Activated CD4-positive, alpha-beta T cell treated with anti-CD3 and anti-CD28 coated beads for 4 hours (primary cell): ENCODE measurements around the gene BTBD8.
"Not testable (repeated sequence)": the region's sequence is repeated elsewhere in the genome, so short reads cannot be mapped to it uniquely, and the experiment has no call there.

Experiments
- DNase-seq, 2 donors: peaks; one replicate each; pipeline ENCODE4 v3.0.0-alpha.2; 2020

BTBD8 gene

DNA sequence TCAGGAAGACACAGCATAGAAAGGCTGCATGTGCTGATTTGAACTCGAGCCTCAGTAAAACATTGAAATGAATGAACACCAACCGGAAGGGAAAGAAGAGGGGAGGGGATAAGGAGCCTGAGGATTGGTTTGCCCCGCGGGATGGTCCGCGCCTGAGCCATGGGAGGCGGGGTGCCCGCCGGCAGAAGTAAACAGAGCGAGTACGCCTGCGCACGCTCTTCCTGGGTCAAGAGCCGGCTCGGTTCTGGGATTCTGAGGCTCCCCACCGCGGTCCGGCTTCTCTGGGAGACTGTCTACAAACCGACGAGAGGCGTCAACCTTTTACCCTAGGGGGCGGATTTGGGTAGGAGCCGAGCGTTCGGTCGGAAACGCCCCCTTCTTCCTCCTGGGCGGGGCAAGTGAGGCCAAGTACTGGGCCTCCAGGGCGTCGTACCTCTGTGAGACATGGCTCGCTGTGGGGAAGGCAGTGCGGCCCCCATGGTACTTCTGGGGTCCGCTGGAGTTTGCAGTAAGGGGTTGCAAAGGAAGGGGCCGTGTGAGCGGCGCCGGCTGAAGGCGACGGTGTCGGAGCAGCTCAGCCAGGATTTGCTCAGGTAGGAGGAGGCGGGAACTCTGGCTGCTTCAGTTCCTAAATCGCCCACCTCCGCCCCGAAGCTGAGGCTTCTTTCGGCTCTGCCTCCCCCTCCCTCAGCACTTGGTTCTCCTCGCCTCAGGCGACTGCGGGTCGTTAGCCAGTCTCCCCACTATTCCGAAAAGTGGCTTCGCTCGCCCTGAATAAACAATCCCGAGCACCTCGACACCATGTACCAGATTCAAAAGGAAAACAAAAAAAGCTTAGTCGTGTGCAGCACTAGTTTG lies at the start of gene BTBD8:
Gene BTBD8, plus strand, starts transcription at position 218 of the 858 bp plus-strand sequence. Its CDS starts 227 bp downstream, at position 445.
- DNase-seq = peak; percentile 80 to 87

DNA sequence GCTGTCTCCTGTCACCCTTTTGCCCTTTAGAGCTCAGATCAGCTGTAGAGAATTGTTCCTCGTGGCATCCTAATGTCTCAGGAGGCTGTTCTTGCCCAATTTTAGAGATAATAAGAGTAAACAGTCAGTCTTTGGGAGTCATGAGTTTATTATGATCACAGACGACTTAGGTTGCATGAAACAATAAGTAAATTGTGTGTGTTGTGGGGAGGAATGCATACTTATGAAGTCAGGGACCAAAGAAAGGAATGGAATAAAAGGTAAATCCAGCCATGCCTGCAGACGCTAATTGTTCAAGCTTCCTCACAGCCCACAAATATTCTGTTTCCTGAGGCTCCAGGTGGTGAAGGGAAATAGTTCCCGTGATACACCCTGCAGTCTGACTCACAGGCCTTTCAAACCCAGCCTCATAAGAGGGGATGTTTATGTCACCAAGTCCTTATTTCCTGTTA lies 49.5 kb upstream of the BTBD8 start:
- no peak for DNase-seq

DNA sequence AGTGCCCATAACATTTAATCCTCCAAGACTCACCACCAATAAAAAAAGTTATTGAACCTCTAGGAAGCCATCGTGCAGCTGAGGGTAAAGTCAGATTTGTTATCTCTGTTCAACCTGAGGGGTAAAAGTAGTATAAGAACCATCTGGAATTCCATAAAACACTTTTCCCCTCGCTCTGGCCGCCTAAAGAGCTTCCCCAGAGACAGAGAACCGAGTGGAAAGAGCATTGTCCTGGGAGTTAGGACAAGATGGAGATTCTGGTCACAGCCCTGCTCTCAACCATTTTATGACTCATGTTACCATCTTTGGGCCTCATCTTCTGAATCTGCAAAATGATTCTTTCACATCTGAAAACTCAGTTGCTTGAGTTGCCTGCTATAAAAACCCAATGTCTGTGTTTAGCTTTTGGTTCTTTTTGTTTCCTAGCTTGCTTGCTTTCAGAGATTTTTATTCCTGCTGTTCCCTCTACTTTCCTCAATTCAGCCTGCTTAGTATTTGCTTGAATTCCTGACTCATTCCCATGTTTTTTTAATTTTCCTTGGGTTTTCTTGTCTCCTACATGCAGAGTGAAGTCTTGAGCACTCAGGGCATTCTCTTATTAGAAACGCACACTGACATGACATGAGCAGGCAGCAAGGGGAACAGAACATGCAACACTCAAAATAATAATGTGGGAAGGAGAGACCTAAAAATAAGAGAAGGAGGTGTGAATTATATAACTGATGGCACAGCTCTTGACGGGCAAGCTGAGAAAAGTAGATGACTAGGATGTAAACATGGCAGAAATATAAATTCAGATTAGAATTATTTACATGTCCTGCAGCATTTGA lies 48.6 kb upstream of the BTBD8 start:
- DNase-seq = no peak

GRCh38 chr1:92037400-92037799 lies 42.7 kb upstream of the BTBD8 start:
- no peak for DNase-seq

DNA sequence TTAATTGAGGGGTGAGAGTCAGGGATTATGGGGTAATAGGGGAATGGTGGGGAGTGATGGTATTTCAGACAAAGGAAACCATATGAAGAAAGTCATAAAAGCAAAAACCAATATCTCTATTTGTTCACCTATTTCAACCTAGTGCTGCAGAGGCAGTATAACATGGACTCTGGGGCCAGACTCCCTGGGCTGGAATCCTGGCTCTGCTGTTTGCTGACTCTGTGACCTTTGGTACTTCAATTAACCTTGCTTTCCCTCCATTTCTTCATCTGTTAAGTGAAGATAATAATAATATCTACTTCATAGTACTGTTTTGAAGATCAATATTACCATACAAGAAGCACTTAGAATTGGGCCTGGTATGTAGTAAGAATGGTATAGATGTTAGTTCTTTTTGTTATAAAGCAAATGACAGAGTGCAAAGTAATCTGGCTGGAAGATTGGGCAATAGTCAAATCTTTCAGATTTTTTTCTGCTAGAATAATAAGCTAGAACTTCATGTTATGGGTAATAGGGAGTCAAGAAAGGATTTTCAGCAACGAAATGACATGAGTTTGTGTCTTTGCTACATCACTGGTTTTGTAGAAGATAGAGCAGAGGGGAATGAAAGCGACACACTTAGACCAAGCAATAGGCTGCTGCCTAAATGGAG lies 41.3 kb upstream of the BTBD8 start:
- DNase-seq = no peak

DNA sequence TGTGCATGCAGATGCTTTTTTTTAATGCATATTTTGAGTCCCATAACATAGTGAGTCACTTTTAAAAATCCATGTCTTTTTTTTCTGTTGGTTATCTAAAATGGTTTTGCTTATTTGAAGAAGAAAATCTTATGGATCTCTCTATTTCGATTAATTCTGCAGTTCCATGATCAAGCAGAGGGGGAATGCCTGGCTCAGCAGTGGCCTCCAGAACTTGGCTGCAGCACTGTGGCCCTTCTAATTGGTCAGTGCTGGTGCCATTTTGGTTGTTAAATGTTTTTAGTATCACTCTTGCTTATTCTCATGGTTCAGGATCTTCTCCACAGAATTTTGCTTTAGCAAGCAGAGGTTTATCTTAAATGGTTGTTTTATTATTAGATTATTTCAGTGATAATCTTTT lies 39.2 kb upstream of the BTBD8 start:
- no peak for DNase-seq

- DNase-seq = no peak
These were observed 36.5 kb upstream of the BTBD8 start for GRCh38 chr1:92043621-92044020.

GRCh38 chr1:92045766-92046495 lies 34.2 kb upstream of the BTBD8 start:
- DNase-seq = no peak

DNA sequence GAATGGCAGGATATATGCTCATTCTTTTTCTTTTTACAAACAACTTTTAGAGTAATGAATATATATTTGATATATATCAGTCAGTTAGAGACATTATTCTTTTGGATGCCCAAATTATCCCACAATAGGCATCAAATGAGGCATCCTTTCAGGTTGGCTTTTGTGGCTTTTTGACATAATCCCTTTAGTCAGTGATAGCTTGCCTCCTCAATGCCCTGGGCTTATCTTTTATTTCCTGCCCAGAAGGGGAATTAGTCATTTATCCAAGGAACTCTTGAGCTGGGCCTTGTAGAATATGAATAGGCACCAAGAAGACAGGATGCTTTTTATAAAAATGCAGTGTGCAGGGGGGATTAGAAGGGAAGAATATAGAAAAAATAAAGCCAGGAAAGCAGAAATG lies 28.2 kb upstream of the BTBD8 start:
- no peak for DNase-seq

- DNase-seq = no peak
These were observed 15.1 kb upstream of the BTBD8 start for GRCh38 chr1:92065042-92065441.

DNA sequence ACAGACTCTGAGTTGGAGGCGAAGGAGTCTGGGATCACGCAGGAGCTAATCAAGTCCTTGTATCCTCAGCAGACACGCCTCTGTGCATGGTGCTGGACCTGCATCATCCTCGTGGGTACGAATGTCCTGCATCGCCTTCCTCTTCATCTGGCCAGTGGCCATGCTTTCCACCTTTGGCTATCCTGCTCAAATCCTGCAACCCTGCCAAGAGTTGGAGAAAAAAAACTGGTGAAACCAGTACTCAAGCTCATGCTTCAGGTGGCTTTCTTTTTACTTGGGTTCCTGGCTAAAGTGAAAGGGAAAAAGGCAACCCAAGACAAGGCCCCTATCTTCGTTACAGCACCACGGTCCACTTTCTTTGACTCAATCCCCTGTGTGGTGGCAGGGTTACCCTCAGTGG lies 13.8 kb upstream of the BTBD8 start:
- no peak for DNase-seq

GRCh38 chr1:92070892-92071291 lies 9.3 kb upstream of the BTBD8 start:
- DNase-seq = no peak

- DNase-seq = not testable (repeated sequence)
These were observed 5.7 kb upstream of the BTBD8 start for GRCh38 chr1:92074446-92074845.

DNA sequence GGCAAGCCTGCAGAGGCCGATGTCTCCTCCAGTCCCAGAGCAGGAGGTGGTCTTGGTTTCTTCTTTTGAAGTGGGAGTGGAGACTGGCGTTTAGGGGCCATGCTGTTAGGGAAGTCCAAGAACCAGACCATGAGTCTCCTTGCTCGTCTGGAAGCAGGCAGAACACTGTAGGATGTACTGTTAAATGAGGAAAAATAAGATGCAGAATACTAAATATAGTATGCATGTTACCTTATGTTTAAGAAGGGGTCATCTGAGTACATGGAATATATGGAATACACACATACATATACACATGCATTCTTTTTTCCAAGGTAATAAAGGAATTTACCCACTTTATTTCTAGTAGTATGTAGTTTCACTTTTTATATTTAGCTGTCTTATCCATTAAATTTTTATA lies 4.8 kb upstream of the BTBD8 start, which contains the start of gene SETSIP:
Gene SETSIP, minus strand, starts transcription at position 101 of the 400 bp plus-strand sequence. Its CDS starts 0 bp downstream, at position 101.
- DNase-seq = no peak

GRCh38 chr1:92076363-92076762 lies 3.8 kb upstream of the BTBD8 start:
- no peak for DNase-seq

- not testable (repeated sequence) for DNase-seq
These were observed 2.1 kb upstream of the BTBD8 start for GRCh38 chr1:92078077-92078476.

- no peak for DNase-seq
These were observed 704 bp upstream of the BTBD8 start for GRCh38 chr1:92079441-92079840.

DNA sequence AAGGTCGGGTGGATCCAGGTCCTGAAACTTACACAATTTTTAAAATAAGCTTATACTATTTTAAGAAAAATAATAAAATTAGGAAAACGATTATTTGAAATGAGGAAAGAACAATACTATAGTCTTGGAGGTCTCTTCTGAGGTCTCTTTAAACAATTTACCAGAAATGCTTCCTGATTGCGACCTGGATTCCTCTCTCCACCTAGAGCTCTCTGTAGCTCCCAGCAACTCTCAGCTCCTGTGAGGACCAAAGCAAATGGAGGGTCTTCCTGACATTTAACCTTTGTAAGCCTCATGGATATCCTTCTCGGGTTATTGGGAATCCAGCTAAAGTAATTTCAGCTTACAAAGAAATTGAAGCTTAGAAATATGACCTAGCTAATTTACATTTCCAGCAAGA lies 886 bp downstream of the BTBD8 start:
- DNase-seq = no peak

DNA sequence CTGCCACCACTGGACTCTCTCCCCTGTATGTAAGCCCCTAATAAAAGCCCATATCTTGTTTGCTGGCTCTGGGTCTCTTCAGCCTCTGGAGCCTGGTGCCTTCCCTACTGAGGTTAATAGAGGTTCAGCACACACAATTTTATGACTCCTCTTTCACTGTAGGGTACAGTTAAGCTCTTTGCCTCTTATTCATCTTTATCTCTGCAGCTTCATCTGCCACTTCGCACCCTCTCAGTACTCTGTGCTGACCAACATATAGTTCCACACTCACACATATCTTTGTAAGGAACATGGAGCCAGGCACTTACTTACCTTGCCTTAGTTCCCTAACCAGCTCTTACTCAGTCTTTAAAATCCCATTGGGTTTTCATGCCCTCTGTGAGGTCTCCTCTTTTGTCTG lies 4.5 kb downstream of the BTBD8 start:
- DNase-seq = no peak

DNA sequence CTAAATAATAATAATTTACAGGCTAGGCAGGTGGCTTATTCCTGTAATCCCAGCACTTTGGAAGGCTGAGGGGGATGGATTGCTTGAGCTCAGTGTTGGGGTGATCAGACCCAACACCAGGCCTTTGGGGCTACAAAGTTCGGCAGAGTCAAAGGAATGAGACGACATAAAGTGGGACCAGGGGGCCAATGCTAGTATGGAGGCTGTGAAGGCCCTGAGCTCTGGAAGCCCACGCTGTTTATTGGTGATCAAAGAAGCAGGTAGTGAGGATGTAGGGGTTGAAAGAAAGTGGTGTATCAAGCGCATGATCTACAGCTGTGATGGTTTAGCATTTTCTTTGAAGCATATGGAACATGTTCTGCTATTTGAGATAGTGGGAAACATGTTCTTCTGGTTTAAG lies 5.6 kb downstream of the BTBD8 start:
- DNase-seq = no peak

- DNase-seq = no peak
These were observed 7.4 kb downstream of the BTBD8 start for GRCh38 chr1:92087542-92087941.

DNA sequence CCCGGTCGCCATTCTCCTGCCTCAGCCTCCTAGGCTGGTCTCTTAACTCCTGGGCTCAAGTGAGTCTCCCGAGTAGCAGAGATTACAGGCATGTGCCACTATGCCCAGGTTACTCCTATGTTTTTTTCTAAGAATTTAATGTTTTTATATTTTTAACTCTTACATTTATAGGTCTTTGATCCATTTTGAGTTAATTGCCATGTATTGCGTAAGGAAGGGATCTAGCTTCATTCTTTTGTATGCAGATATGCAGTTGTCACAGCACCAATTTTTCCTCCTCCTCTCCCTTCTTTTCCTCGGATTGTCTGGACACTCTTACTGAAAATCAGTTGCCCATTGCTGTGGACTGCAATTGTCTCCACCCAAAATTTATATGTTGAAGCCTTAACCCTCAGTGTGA lies 11.5 kb downstream of the BTBD8 start:
- no peak for DNase-seq

GRCh38 chr1:92094090-92094489 lies 13.9 kb downstream of the BTBD8 start:
- DNase-seq = no peak
